Smooth muscle cell (in vitro differentiated cells): ENCODE data around the gene SNX14. TPM values are rescaled to one million over a fixed set of nuclear protein-coding genes. Genes with fewer than 3 reads are reported as not detected.

Experiments
- DNase-seq: peaks from one replicate; lab custom pipeline; 2025; ENCODE audit not compliant: unreplicated experiment; lab: John Stamatoyannopoulos, UW
- H2AFZ ChIP-seq: fragments of 200-600 bp; sonication (generic); 2 replicates; pipeline ENCODE4 v1.6.0; 2016; ENCODE audit warnings: antibody characterized with exemption, low read depth, mild to moderate bottlenecking
- H3F3A ChIP-seq: fragments of 200-600 bp; sonication (generic); 2 replicates; pipeline ENCODE4 v1.6.0; 2017; ENCODE audit warnings: antibody characterized with exemption, low read depth
- H3K27ac ChIP-seq: fragments of 200-600 bp; sonication (generic); 2 replicates; pipeline ENCODE4 v1.5.1; 2016; ENCODE audit warnings: low read depth, mild to moderate bottlenecking
- H3K27me3 ChIP-seq: fragments of 200-600 bp; sonication (generic); 2 replicates; pipeline ENCODE4 v1.6.1; 2016; ENCODE audit warnings: low read depth, mild to moderate bottlenecking
- H3K36me3 ChIP-seq: fragments of 200-600 bp; sonication (generic); 2 replicates; pipeline ENCODE4 v1.5.1; 2016; ENCODE audit warnings: low read depth
- H3K4me1 ChIP-seq: fragments of 200-600 bp; sonication (generic); 2 replicates; pipeline ENCODE4 v1.5.1; 2016; ENCODE audit warnings: low read depth
- H3K4me2 ChIP-seq: fragments of 200-600 bp; sonication (generic); 2 replicates; pipeline ENCODE4 v1.6.0; 2016; ENCODE audit warnings: mild to moderate bottlenecking
- H3K4me3 ChIP-seq: fragments of 200-600 bp; sonication (generic); 2 replicates; pipeline ENCODE4 v1.5.1; 2016; ENCODE audit warnings: mild to moderate bottlenecking
- H3K79me2 ChIP-seq: fragments of 200-600 bp; sonication (generic); 2 replicates; pipeline ENCODE4 v1.6.0; 2016; ENCODE audit warnings: low read depth, mild to moderate bottlenecking
- H3K9ac ChIP-seq: fragments of 200-600 bp; sonication (generic); 2 replicates; pipeline ENCODE4 v1.6.0; 2016; ENCODE audit warnings: low read depth
- H3K9me3 ChIP-seq: fragments of 200-600 bp; sonication (generic); replicated peaks from 2 replicates; pipeline ENCODE4 v1.5.1; 2016; ENCODE audit warnings: low read depth
- H4K20me1 ChIP-seq: fragments of 200-600 bp; sonication (generic); 2 replicates; pipeline ENCODE4 v1.6.0; 2016; ENCODE audit warnings: low read depth
- CTCF ChIP-seq: fragments of 200-600 bp; sonication (generic); IDR thresholded peaks from 2 replicates; pipeline ENCODE4 v1.5.1; 2017; ENCODE audit warnings: borderline replicate concordance, mild to moderate bottlenecking, antibody characterized with exemption; ENCODE audit not compliant: insufficient read depth, poor library complexity, severe bottlenecking
- WGBS: methylation state at CpG from one replicate; pipeline ENCODE4 v1.1.7; 2016; ENCODE audit warnings: low lambda C conversion rate; 5-methylcytosine and 5-hydroxymethylcytosine counted together
- polyA plus RNA-seq: library from polyadenylated mRNA; unstranded; fragments of >200 nt; fragmentation: Nextera tagmentation; extraction: Ambion mirVana; gene quantifications from 2 replicates; pipeline ENCODE4 v1.2.1, GENCODE V29; 2016
- total RNA-seq: library from RNA; depleted of rRNA; stranded (reverse); fragments of >200 nt; gene quantifications from 2 replicates; pipeline ENCODE4 v1.2.3, GENCODE V29; 2014

Gene SNX14
- total and polyA plus RNA-seq, 2 experiments from 2014 or later, result 53.0 to 134 TPM

DNA sequence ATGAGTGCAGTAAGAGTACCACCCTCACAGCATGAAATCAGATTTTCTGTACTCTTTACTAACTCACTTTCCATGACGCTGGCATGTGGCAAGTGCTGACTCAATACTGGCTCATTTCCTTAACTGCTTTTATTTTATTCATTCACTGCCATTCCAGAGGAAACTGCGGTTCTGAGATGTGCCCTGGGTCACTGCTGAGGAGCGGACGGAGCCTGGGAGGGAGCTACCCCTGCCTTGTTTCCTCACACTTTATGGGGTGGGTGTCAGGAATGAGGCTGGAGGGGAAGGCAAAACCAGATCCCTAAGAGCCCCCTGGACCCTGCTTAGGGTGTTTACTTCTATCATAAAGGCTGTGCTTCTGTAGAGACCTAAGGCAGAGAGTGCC lies 129.4 kb downstream of the SNX14 start:
- H3K4me3 ChIP-seq, result no peak overlapping the region

DNA sequence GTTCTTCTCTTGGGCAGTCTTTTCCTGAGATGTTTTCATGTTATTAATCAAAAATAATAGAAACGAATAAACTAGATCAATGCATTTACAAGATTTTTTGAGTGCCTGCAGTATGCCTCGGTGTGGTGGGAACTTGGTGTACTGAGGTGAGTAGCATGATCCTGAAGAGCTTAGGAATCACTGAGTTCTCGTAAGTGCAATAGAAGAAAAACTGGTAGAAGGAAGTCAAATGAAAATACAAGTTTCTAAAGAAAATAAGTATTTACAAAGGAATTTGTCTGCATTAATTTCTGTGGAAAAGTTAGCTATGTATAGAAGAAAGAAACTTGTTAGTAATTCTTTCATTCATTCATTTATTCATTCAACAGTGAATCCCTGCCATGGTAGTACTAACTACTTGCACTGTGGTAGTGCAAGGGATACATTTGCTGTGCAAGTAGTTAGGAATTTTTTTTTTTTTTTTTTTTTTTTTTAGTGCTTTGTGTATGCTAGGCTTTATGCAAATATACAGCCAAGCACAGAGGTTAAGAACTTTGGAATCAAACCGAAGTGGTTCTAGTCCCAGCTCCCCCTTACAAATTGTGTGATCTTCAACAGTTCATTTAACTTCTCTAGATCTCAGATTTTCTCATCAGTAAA lies 129.9 kb downstream of the SNX14 start:
- peaks cover 20% of the 10 kb centered on the region for H3F3A ChIP-seq
- peak overlapping the region; percentile 100 for H3K27ac ChIP-seq
- peaks cover 6% of the 10 kb centered on the region for H3K36me3 ChIP-seq
- H3K27me3 ChIP-seq, result no peaks in the 10 kb centered on the region
- H3K4me1 ChIP-seq, result peaks cover 12% of the 10 kb centered on the region
- no peaks in the 10 kb centered on the region for H3K79me2 ChIP-seq
- no peaks in the 10 kb centered on the region for H4K20me1 ChIP-seq
- H3K4me2 ChIP-seq, result peak overlapping the region; percentile 81
- H3K9ac ChIP-seq, result peak overlapping the region; percentile 76
- DNase-seq, result no peak
- H2AFZ ChIP-seq, result no peak overlapping the region
- WGBS, result 69% methylated on average over 4 of the region's 4 CpGs
- H3K4me3 ChIP-seq, result no peak overlapping the region
- no peak for TF ChIP-seq CTCF
- H3K9me3 ChIP-seq, result no peaks in the 10 kb centered on the region

More for the DNA sequence above, 129.4 kb downstream of the SNX14 start:
- Histone ChIP-seq H3K36me3 (peaks cover 6% of the 10 kb centered on the region), H3K9ac (peak overlapping the region; percentile 97), H4K20me1 (no peaks in the 10 kb centered on the region), H3K9me3 (no peaks in the 10 kb centered on the region), H3K4me1 (peaks cover 7% of the 10 kb centered on the region), H3F3A (peaks cover 16% of the 10 kb centered on the region), H3K27me3 (no peaks in the 10 kb centered on the region), H3K27ac (peak overlapping the region; percentile 100), H2AFZ (no peak overlapping the region), H3K4me2 (peak overlapping the region; percentile 81), H3K79me2 (no peaks in the 10 kb centered on the region)
- no peak for DNase-seq
- 10% methylated on average over 4 of the region's 4 CpGs for WGBS
- no peak for TF ChIP-seq CTCF

DNA sequence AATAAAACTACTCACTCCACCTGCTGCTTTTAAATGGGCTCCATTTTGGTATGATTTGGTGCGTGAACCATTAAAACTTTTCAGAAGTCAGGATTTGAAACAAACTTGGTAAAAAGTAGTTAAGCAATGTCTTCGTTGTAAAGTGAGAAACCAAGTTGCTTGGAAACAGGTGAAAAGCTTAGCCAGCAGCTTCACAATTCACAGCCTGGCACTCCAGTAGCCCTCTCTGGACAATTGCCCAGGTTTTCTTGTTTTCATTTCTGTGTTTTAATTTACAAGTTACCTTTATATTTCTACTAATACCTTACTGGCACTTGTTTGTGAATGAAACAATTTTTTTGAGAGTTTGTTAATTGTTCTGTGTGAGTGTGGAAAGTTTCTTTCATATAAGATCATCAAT lies 131.0 kb downstream of the SNX14 start:
- no peak overlapping the region for H2AFZ ChIP-seq
- no peak for DNase-seq
- H3K27ac ChIP-seq, result peak overlapping the region; percentile 100
- H3K4me1 ChIP-seq, result peaks cover 18% of the 10 kb centered on the region
- H3K9me3 ChIP-seq, result no peaks in the 10 kb centered on the region
- H3K4me2 ChIP-seq, result peak overlapping the region; percentile 81
- 74% methylated on average over 2 of the region's 2 CpGs for WGBS
- peaks cover 6% of the 10 kb centered on the region for H3K36me3 ChIP-seq
- H3K4me3 ChIP-seq, result no peak overlapping the region
- TF ChIP-seq CTCF, result no peak
- H4K20me1 ChIP-seq, result no peaks in the 10 kb centered on the region
- H3K9ac ChIP-seq, result peak overlapping the region; percentile 76
- no peaks in the 10 kb centered on the region for H3K27me3 ChIP-seq
- H3F3A ChIP-seq, result peaks cover 20% of the 10 kb centered on the region
- peaks cover 6% of the 10 kb centered on the region for H3K79me2 ChIP-seq

- Histone ChIP-seq H3K9ac (no peak overlapping the region), H4K20me1 (no peaks in the 10 kb centered on the region), H3K4me3 (no peak overlapping the region), H3K79me2 (peaks cover 14% of the 10 kb centered on the region), H3K27ac (peak overlapping the region; percentile 100), H3K27me3 (no peaks in the 10 kb centered on the region), H3K36me3 (peaks cover 2% of the 10 kb centered on the region), H3K4me1 (peaks cover 18% of the 10 kb centered on the region), H3K9me3 (no peaks in the 10 kb centered on the region), H2AFZ (no peak overlapping the region), H3K4me2 (peak overlapping the region; percentile 40), H3F3A (peaks cover 20% of the 10 kb centered on the region)
- TF ChIP-seq CTCF, result no peak
- 98% methylated on average over 4 of the region's 4 CpGs for WGBS
- no peak for DNase-seq
Measured at GRCh38 chr6:85461798-85462170, 131.9 kb downstream of the SNX14 start.
